ENCODE results near the gene TENM4. TPM values are rescaled to one million over a fixed set of nuclear protein-coding genes. Genes with fewer than 3 reads are reported as not detected.

The TENM4 gene
- total and polyA plus RNA-seq, 2 donors: 1.5 to 27.8 TPM

DNA sequence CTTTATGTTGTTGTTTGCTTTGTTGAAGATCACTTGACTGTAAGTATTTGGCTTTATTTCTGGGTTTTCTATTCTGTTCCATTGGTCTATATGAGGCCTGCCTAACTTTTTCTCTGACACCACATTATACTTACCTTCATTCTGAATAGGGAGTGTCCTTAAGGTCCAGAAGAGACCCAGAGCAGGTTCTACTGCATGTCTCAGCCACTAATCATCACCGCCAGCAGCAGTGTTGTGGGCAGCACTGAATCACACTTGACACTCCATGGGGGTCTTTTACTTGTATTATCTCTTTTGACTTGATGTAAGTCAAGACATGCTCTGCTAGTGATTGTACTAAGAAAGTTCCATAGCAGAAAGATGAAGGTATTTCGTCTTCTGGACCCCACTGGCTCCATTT, 274.9 kb downstream of the TENM4 start:
- H3K4me3 ChIP-seq (ENCODE audit: low read depth, low read length): no peak overlapping the region
- no peak for DNase-seq (ENCODE audit: extremely low spot score)
- H3K27ac ChIP-seq (ENCODE audit: low read depth): no peak overlapping the region
- H3K36me3 ChIP-seq (ENCODE audit: insufficient read depth): no peaks in the 10 kb centered on the region
- 91% methylated on average over 2 of the region's 2 CpGs for WGBS
- no peaks in the 10 kb centered on the region for H3K4me1 ChIP-seq (ENCODE audit: insufficient read depth)

DNA sequence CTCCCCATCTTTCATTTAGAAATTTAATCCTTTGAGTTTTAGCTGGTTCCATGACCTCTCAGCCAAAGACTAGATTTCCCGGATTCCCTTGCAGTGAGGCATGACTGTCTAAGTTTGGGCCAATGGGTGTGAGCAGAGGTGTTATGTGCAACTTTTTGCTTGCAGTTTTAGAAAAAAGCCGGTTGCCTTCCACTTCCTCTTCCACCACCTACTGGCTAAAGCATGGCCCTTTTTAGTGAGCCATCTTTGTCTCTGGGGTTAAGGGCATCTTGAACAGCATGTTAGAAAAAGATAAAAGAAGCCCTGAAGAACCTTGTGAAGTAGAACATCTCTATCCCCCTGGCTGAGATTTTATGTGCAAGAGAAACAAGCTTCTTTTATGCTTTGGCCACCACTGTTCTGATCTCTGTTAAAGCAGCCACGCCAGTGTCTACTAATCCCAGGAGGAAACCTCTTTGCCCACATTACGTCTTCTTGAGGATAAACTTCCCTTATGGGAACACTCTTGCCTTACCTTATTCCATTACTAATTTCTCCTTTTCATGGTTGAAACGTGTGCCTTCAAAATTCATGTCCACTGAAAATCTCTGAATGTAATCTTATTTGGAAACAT, 279.9 kb downstream of the TENM4 start:
- Histone ChIP-seq H3K4me1 (ENCODE audit: insufficient read depth) (no peaks in the 10 kb centered on the region), H3K27ac (ENCODE audit: low read depth) (no peak overlapping the region), H3K36me3 (ENCODE audit: insufficient read depth) (no peaks in the 10 kb centered on the region), H3K4me3 (ENCODE audit: low read depth, low read length) (no peak overlapping the region)
- DNase-seq (ENCODE audit: extremely low spot score): no peak
- 72% methylated on average over 5 of the region's 5 CpGs for WGBS

DNA sequence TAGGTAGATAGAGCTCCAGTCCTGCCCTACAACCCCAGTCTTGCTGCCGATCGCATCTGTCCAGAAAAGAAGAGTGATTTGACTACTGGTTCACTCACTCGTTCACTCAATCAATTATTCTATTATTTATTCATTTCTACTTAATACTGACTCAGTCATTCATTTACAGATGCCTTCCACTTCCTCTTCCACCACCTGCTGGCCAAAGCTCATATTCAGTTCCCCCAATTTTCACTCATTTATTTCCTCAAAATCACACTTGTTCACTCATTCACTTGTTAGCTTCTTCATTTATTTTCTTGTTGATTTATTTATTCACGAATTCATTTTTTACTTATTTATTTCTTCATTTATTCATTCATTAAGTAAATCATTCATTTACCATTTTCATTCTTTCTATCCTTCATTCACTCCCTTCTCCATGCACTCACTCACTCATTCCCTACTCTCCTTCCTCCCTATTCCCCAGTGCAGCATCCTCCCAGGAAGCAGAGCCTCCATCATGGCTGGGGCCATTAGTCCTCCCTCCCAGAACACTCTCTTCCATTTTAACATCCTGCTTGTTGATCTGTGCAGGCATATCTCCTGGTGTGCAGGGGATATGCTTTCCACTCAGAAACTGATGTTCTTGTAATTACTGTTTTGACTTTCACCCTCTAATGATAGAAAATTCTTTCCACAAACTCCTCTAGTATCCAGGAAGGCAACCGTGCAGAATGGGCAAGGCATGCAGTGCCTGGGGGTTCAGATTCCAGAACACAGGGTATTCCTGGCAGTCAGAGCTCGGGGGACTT, 281.0 kb downstream of the TENM4 start:
- Histone ChIP-seq H3K4me1 (ENCODE audit: insufficient read depth) (no peaks in the 10 kb centered on the region), H3K4me3 (ENCODE audit: low read depth, low read length) (no peak overlapping the region), H3K27ac (ENCODE audit: low read depth) (no peak overlapping the region), H3K36me3 (ENCODE audit: insufficient read depth) (no peaks in the 10 kb centered on the region)
- 83% methylated on average over 6 of the region's 6 CpGs for WGBS
- no peak for DNase-seq (ENCODE audit: extremely low spot score)

DNA sequence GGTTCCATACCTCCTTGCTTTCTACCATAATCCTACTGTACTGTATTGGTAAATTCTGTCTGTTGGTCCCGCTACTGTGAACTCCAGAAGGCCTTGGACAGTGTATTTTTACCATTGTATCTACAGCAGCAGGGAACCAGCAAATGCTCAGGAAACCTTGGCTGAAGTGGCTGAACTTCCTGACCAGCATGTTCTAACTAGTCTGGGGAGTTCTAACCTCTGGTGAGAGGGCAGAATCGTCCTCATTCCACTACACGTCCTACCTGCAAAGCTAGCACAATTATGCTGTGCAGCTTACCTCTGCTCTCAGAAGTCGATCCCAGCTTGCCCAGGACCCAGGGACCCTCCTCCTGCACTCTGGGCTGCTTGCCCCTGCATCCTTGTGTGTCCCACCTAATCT, 283.1 kb downstream of the TENM4 start:
- 81% methylated on average over 4 of the region's 4 CpGs for WGBS
- Histone ChIP-seq H3K4me3 (ENCODE audit: low read depth, low read length) (no peak overlapping the region), H3K36me3 (ENCODE audit: insufficient read depth) (no peaks in the 10 kb centered on the region), H3K27ac (ENCODE audit: low read depth) (no peak overlapping the region), H3K4me1 (ENCODE audit: insufficient read depth) (no peaks in the 10 kb centered on the region)
- no peak for DNase-seq (ENCODE audit: extremely low spot score)

DNA sequence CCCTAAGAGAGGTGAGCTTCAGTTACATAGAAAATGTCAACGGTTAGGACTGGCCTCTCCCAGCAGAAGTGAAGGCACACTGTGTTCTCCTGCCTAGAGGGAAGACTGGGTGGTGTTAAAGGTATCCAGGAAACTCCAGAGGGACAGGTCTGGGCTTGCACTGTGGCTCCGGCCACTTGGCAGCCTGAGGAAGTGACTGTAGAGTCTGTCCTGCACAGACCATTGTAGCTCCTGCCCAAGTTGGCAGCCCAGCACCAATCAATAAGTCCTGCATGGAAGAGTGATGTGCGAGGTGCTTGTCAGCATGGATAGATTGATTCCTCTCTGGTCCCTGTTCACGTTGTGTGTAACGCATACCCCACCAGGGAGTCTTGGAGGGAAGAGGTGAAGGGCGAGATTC, 284.8 kb downstream of the TENM4 start:
- no peak overlapping the region for H3K27ac ChIP-seq (ENCODE audit: low read depth)
- no peak for DNase-seq (ENCODE audit: extremely low spot score)
- no peak overlapping the region for H3K4me3 ChIP-seq (ENCODE audit: low read depth, low read length)
- 87% methylated on average over 6 of the region's 6 CpGs for WGBS
- H3K36me3 ChIP-seq (ENCODE audit: insufficient read depth): no peaks in the 10 kb centered on the region
- H3K4me1 ChIP-seq (ENCODE audit: insufficient read depth): no peaks in the 10 kb centered on the region

DNA sequence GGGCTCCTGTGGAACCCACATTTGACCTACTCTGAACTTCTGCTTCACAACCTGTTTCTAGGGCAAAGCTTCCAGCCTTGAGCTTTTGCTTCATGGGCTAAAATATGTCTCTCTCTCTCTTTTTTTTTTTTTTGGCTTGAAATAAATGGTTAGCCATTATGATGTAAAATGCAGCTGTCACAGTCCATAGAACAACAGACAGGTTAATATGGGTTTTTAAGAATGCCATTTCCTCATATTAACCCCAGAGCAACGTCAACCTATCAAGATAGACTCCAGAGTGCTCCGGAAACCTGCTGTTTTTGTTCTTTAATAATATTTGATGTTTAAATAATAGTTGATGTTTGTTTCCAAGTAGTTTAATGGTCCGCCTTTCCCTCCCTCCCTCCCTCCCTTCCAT, 285.6 kb downstream of the TENM4 start:
- no peak for DNase-seq (ENCODE audit: extremely low spot score)

DNA sequence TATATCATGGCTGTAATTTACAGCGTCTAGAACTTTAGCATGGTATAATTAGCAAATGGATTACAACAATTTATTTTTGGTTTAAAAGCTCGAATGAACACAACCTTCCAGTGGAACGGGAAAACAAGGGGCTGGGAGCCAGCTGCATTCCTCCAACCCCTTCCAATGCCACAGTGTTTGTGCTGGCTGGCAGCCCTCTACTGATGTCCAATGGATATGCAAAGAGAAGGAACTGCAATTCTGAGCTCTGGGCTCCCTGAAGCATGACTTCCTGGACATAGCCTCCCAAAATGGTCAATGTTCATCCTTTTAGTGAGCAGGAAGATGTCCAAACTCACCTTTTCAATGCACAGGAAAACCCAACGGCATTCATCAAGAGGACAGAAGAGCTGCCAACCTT, 288.3 kb downstream of the TENM4 start:
- 67% methylated on average over 4 of the region's 4 CpGs for WGBS
- Histone ChIP-seq H3K4me3 (ENCODE audit: low read depth, low read length) (no peak overlapping the region), H3K27ac (ENCODE audit: low read depth) (no peak overlapping the region), H3K4me1 (ENCODE audit: insufficient read depth) (no peaks in the 10 kb centered on the region), H3K36me3 (ENCODE audit: insufficient read depth) (no peaks in the 10 kb centered on the region)
- no peak for DNase-seq (ENCODE audit: extremely low spot score)

More for the DNA sequence above, 285.6 kb downstream of the TENM4 start:
- Histone ChIP-seq H3K4me3 (ENCODE audit: low read depth, low read length) (no peak overlapping the region), H3K27ac (ENCODE audit: low read depth) (no peak overlapping the region), H3K36me3 (ENCODE audit: insufficient read depth) (no peaks in the 10 kb centered on the region), H3K4me1 (ENCODE audit: insufficient read depth) (no peaks in the 10 kb centered on the region)
- WGBS: 88% methylated on average over 3 of the region's 3 CpGs

DNA sequence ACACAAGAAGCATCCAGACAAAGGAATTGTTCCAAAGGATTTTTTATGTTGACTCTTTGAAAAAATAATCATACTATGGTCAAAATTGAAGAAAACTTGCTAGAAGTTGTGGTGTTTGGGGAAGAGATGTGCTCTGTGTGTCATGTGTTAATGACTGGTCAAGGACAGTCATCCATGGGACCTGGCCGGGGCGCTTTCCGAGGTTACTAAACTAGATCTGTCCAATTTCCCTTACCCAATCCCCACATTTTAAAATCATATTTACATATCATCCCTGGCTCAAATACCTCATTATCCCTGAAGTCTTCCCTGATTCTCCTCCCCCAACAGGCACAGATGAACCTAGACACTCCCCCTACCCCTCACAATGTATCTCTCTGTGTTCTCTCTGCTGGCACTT, 289.4 kb downstream of the TENM4 start:
- no peak for DNase-seq (ENCODE audit: extremely low spot score)
- 96% methylated on average over 3 of the region's 3 CpGs for WGBS

DNA sequence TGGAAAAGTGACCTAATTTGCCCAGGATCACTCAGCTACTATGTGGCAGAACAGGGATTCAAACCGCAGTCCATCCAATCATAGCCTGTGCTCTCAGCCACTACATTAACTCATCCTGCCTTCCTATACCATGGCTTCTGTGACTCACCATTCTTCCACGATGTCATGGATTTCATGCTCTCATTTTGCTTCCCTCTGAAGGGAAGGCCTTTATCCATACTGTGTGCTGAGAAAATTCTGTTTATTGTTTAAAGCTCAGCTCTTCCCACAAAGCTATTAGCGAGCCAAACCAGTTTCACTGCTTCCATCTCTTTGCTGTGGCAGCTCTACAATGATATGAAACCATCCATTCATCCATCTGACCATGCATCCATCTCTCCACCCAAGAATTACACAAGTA, 289.9 kb downstream of the TENM4 start:
- WGBS: 51% methylated on average over 3 of the region's 3 CpGs
- DNase-seq (ENCODE audit: extremely low spot score): no peak

More for the DNA sequence above, 289.4 kb downstream of the TENM4 start:
- Histone ChIP-seq H3K36me3 (ENCODE audit: insufficient read depth) (no peaks in the 10 kb centered on the region), H3K4me1 (ENCODE audit: insufficient read depth) (no peaks in the 10 kb centered on the region), H3K4me3 (ENCODE audit: low read depth, low read length) (no peak overlapping the region), H3K27ac (ENCODE audit: low read depth) (no peak overlapping the region)

DNA sequence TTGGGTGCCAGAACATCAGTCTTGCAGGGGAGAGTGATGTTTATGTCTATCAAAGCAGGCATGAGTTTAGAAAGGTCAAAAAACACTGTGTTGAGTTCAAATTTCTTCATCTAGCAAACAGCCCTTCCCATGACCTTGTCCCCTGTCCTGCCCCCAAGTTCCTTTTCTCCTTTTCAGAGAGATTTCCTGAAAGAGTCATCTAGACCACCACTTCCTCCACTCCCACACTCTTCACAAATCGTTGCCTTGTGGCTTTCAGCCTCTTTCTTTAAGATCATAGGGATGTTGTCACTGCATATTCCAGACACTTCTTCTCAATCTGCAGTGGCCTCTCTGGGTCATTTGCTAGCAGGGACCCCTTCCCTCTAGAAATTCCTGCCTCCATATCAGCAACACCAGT, 290.5 kb downstream of the TENM4 start:
- WGBS: 49% methylated on average over 1 of the region's 1 CpG
- no peak for DNase-seq (ENCODE audit: extremely low spot score)

More for the DNA sequence above, 289.9 kb downstream of the TENM4 start:
- H3K36me3 ChIP-seq (ENCODE audit: insufficient read depth): no peaks in the 10 kb centered on the region
- H3K27ac ChIP-seq (ENCODE audit: low read depth): no peak overlapping the region
- no peak overlapping the region for H3K4me3 ChIP-seq (ENCODE audit: low read depth, low read length)
- no peaks in the 10 kb centered on the region for H3K4me1 ChIP-seq (ENCODE audit: insufficient read depth)

DNA sequence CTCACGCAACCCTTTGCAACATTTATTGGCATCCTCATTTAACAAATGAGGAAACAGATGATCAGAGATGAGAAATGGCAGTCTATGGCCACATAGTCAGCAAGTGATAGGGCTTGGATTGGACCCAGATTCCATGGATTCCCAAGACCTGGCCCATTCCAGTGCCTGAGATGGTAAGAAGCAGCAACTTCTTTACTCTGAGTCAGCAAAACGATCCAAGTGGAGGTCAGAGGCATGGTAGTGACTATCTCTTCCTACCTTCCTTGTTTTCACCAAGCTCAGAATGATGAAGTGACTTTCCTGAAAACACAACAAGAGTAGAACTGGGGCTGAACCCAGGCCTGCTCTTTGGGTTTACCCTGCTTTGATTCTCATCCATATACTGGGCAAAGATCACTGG, 293.1 kb downstream of the TENM4 start:
- no peak overlapping the region for H3K27ac ChIP-seq (ENCODE audit: low read depth)
- no peaks in the 10 kb centered on the region for H3K36me3 ChIP-seq (ENCODE audit: insufficient read depth)
- no peaks in the 10 kb centered on the region for H3K4me1 ChIP-seq (ENCODE audit: insufficient read depth)
- no peak for DNase-seq (ENCODE audit: extremely low spot score)
- 96% methylated on average over 2 of the region's 2 CpGs for WGBS
- H3K4me3 ChIP-seq (ENCODE audit: low read depth, low read length): no peak overlapping the region

More for the DNA sequence above, 290.5 kb downstream of the TENM4 start:
- no peaks in the 10 kb centered on the region for H3K4me1 ChIP-seq (ENCODE audit: insufficient read depth)
- no peaks in the 10 kb centered on the region for H3K36me3 ChIP-seq (ENCODE audit: insufficient read depth)
- no peak overlapping the region for H3K4me3 ChIP-seq (ENCODE audit: low read depth, low read length)
- H3K27ac ChIP-seq (ENCODE audit: low read depth): no peak overlapping the region

DNA sequence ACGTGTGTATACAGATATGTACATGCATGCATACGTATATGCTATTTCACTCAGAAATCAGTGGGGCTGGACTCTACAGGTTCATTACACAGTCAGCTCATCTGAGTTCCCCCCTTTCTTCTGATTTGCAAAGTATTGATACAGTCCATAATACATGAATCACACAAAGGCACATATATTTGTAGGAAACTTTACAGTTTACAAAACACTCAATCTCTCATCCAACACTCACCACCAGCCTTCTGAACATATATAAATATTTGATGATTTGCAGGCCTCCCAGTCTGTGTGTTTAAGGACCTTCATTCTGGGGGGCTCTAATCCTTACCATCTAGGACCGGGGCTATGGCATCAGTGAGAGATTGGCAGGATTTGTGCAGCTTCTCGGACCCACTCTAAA, 293.8 kb downstream of the TENM4 start:
- 73% methylated on average over 4 of the region's 4 CpGs for WGBS
- Histone ChIP-seq H3K36me3 (ENCODE audit: insufficient read depth) (no peaks in the 10 kb centered on the region), H3K4me3 (ENCODE audit: low read depth, low read length) (no peak overlapping the region), H3K4me1 (ENCODE audit: insufficient read depth) (no peaks in the 10 kb centered on the region), H3K27ac (ENCODE audit: low read depth) (no peak overlapping the region)
- DNase-seq (ENCODE audit: extremely low spot score): no peak

DNA sequence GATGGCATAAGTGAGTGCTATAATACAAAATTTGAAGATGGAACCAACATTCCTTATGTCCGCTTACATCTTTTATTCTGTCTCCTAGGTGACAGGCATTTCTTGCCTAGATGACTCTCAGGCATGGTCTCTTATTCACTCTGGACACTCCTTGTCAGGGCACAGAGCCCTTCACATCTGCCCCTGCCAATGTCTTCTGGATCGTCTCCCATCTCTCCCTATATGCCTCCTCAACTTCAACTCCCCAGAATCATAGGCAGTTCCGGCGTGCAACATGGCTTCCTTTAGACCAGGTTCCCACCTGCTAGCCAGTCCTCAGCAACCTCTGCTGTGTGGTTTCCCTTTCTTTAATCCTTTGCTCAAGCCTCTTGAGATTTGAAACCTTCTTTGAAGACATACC, 300.9 kb downstream of the TENM4 start:
- Histone ChIP-seq H3K4me3 (ENCODE audit: low read depth, low read length) (no peak overlapping the region), H3K36me3 (ENCODE audit: insufficient read depth) (no peaks in the 10 kb centered on the region), H3K27ac (ENCODE audit: low read depth) (no peak overlapping the region), H3K4me1 (ENCODE audit: insufficient read depth) (no peaks in the 10 kb centered on the region)
- DNase-seq (ENCODE audit: extremely low spot score): no peak
- 94% methylated on average over 4 of the region's 4 CpGs for WGBS

DNA sequence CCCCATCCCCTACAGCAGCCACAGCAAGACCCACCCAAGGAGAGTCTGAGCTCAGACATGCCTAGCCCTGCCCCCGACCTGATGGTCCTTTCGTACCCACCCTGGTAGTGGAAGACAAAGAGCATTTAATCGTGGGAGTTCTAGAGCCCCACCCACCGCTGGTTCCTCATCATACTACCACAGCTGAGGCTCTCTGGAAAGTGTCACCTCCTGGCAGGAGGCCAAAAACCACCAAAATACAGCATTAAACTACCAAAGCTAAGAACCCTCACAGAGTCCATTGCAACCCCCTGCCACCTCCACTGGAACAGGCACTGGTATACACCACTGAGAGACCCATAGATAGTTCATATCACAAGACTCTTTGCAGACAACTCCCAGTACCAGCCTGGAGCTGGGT, 311.1 kb downstream of the TENM4 start:
- H3K27ac ChIP-seq (ENCODE audit: low read depth): no peak overlapping the region
- H3K4me3 ChIP-seq (ENCODE audit: low read depth, low read length): no peak overlapping the region
- H3K4me1 ChIP-seq (ENCODE audit: insufficient read depth): no peaks in the 10 kb centered on the region
- DNase-seq (ENCODE audit: extremely low spot score): no peak
- no peaks in the 10 kb centered on the region for H3K36me3 ChIP-seq (ENCODE audit: insufficient read depth)
- 87% methylated on average over 4 of the region's 4 CpGs for WGBS

Data from urinary bladder (tissue), 4 donors.